Spleen (tissue), 11 donors: ENCODE results near the gene SASH3. TPM values are rescaled to one million over a fixed set of nuclear protein-coding genes. Genes with fewer than 3 reads are reported as not detected.
A peak's percentile ranks its signal among the peaks of the same experiment; 100 is the strongest.

Experiments
- DNase-seq: peaks from one replicate; pipeline ENCODE4 v3.0.0-alpha.2; 2020
- H3K27ac ChIP-seq, 8 donors: fragments of 200-600 bp; sonication (generic) in 7 of 8; 1 replicate in 4 of 8; 2 replicates in 4 of 8; pipeline versions ENCODE4 v1.5.0 to v1.8.0; 2016 to 2021; ENCODE audit warnings: inconsistent platforms in 4 of 8, mild to moderate bottlenecking in 4 of 8, moderate library complexity in 1 of 8
- H3K27me3 ChIP-seq, 7 donors: fragments of 200-600 bp; sonication (generic) in 6 of 7; replicated peaks in 1 of 7; 1 replicate in 4 of 7; 2 replicates in 3 of 7; pipeline versions ENCODE4 v1.5.0 to v1.8.0; 2016 to 2021; ENCODE audit warnings: inconsistent platforms in 3 of 7, mild to moderate bottlenecking in 1 of 7
- H3K36me3 ChIP-seq, 6 donors: fragments of 200-600 bp; sonication (generic) in 5 of 6; 1 replicate in 4 of 6; 2 replicates in 2 of 6; pipeline versions ENCODE4 v1.5.0 to v1.8.0; 2016 to 2021; ENCODE audit warnings: inconsistent platforms in 2 of 6
- H3K4me1 ChIP-seq, 6 donors: fragments of 200-600 bp; sonication (generic) in 5 of 6; 1 replicate in 3 of 6; 2 replicates in 3 of 6; pipeline versions ENCODE4 v1.5.0 to v1.8.0; 2016 to 2021; ENCODE audit warnings: inconsistent platforms in 3 of 6
- H3K4me3 ChIP-seq, 8 donors: fragments of 200-600 bp; sonication (generic) in 7 of 8; 1 replicate in 4 of 8; 2 replicates in 4 of 8; pipeline versions ENCODE4 v1.5.0 to v1.8.0; 2016 to 2021; ENCODE audit warnings: inconsistent platforms in 4 of 8, mild to moderate bottlenecking in 4 of 8, moderate library complexity in 2 of 8
- H3K9me3 ChIP-seq, 8 donors: fragments of 200-600 bp; sonication (generic) in 7 of 8; 1 replicate in 4 of 8; 2 replicates in 4 of 8; pipeline versions ENCODE4 v1.5.0 to v1.8.0; 2016 to 2021; ENCODE audit warnings: inconsistent platforms in 4 of 8
- POLR2A ChIP-seq, 3 donors: fragments of 450-650 bp; IDR thresholded peaks; one replicate each; pipeline ENCODE4 v1.5.1; 2017; ENCODE audit warnings: antibody characterized with exemption in 3 of 3, mild to moderate bottlenecking in 1 of 3
- POLR2AphosphoS5 ChIP-seq, 3 donors: sonication (generic); formaldehyde crosslinking; IDR thresholded peaks; one replicate each; pipeline ENCODE4 v1.5.1; 2017; ENCODE audit warnings: antibody characterized with exemption in 3 of 3
- WGBS, 5 donors: extraction: QIAGEN DNeasy Blood & Tissue Kit in 3 of 5; methylation state at CpG; one replicate each; pipeline versions ENCODE4 v1.1.5 to v1.1.7; 2013 to 2018; 5-methylcytosine and 5-hydroxymethylcytosine counted together
- intact Hi-C: fragments of 100-400 bp; cut with DNase I; formaldehyde crosslinking; loops from one replicate; pipeline ENCODE4 v1.15.0; 2023; ENCODE audit warnings: low total_unique reads
- polyA plus RNA-seq, 3 donors: library from polyadenylated mRNA; stranded (reverse); fragments of 200-250 nt; gene quantifications; one replicate each; pipeline ENCODE4 v1.2.1, GENCODE V29; 2013
- total RNA-seq, 7 donors: library from RNA; depleted of rRNA in 3 of 7; stranded (reverse); fragments of >200 nt in 3 of 7; fragmentation: NEBNext Ultra II Directional in 4 of 7; extraction: Animal tissue kit (Norgen Biotek cat#: 25700) in 4 of 7; gene quantifications; one replicate each; pipeline versions ENCODE4 v1.1.0 to v1.2.1, GENCODE V29; 2016 to 2021
- TF ChIP-seq, protein P1 (sequence below), 11 experiments: fragments of 200-600 bp in 7 of 11; fragments of 450-650 bp in 4 of 11; sonication (generic) in 4 of 11; IDR thresholded peaks in 8 of 11; conservative IDR thresholded peaks in 3 of 11; 1 replicate in 7 of 11; 2 replicates in 4 of 11; pipeline versions ENCODE4 v1.4.0 to v1.8.0; 2016 to 2021; ENCODE audit warnings: antibody characterized with exemption in 11 of 11, inconsistent platforms in 4 of 11, mild to moderate bottlenecking in 1 of 11
- donor health status: healthy with polysubstance abuse.
- donor health status: DM: no; HTN: no; CAD: no; lungs with moderate emphysema.
- donor health status: DM: no; HTN: no; CAD: no.
- donor health status: Bipolar disorder and iron deficiency.
- donor health status: healthy.
- donor health status: DM: no; HTN: no; CAD: no.
- donor health status: DM: yes; HTN: yes; CAD: no.

The SASH3 gene
- total and polyA plus RNA-seq, 10 donors = 111 to 204 (median 140) TPM

DNA sequence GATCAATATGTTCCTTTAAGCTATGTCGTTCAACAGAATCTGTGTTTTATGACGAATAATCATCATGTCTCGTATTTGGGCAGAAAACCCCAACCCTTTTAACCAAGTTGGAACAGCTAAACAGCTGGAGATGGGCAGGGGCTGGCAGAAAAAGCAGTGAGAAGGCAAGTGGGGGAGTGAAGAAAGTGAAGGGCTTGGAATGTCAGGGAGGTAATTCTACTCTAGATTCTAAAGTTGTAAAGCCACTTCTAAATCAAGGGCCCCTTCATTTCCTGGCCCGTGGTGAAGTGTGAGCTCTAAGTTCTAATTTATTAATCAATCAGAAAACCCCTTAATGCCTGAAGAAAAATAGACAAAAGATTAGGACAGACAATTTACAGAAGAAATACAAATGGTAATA lies 20.4 kb downstream of the SASH3 start:
- H3K36me3 ChIP-seq = peaks cover 0 to 45% (median 10%) of the 10 kb centered on the region in 6 donors
- no peak overlapping the region for H3K4me3 ChIP-seq
- intact Hi-C loops = no loop called here
- H3K4me1 ChIP-seq = no peaks in the 10 kb centered on the region
- 45 to 80% (median 70%) methylated on average over 4 of the region's 4 CpGs for WGBS, 5 donors
- no peaks in the 10 kb centered on the region for H3K27me3 ChIP-seq
- DNase-seq = no peak
- no peaks in the 10 kb centered on the region for H3K9me3 ChIP-seq
- TF ChIP-seq POLR2AphosphoS5 (IDR thresholded peaks at IDR 0.05) (no peak), POLR2A (IDR thresholded peaks at IDR 0.05) (no peak)
- TF ChIP-seq, protein P1, sequence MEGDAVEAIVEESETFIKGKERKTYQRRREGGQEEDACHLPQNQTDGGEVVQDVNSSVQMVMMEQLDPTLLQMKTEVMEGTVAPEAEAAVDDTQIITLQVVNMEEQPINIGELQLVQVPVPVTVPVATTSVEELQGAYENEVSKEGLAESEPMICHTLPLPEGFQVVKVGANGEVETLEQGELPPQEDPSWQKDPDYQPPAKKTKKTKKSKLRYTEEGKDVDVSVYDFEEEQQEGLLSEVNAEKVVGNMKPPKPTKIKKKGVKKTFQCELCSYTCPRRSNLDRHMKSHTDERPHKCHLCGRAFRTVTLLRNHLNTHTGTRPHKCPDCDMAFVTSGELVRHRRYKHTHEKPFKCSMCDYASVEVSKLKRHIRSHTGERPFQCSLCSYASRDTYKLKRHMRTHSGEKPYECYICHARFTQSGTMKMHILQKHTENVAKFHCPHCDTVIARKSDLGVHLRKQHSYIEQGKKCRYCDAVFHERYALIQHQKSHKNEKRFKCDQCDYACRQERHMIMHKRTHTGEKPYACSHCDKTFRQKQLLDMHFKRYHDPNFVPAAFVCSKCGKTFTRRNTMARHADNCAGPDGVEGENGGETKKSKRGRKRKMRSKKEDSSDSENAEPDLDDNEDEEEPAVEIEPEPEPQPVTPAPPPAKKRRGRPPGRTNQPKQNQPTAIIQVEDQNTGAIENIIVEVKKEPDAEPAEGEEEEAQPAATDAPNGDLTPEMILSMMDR (IDR thresholded peaks at IDR 0.05 in 8 of 11, conservative IDR thresholded peaks at IDR 0.05 in 3 of 11) = no peak
- H3K27ac ChIP-seq = no peak overlapping the region

DNA sequence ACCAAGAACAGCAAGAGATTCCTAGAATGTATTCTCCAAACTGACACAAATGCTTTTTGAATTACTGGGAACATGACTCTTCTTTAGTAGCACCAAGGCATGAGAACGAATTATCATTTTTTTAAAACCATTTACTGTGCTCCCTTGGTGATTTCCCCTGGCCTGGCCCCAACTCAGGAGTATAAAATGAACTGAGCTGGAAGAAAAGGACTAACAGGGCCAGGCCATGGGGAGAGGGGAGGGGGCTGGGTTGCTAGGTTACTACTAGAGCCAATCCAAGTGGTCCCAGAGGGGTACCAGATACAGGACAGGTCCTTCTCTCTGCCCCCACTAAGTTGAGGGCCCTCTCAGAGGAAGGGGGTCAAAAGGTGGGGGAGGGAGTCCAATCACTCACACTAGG lies 23.1 kb downstream of the SASH3 start:
- Histone ChIP-seq H3K27ac (no peak overlapping the region), H3K9me3 (no peaks in the 10 kb centered on the region), H3K4me1 (no peaks in the 10 kb centered on the region), H3K27me3 (no peaks in the 10 kb centered on the region), H3K4me3 (no peak overlapping the region), H3K36me3 (peaks cover 0 to 32% (median 7%) of the 10 kb centered on the region in 6 donors)
- TF ChIP-seq, protein P1 (IDR thresholded peaks at IDR 0.05 in 8 of 11, conservative IDR thresholded peaks at IDR 0.05 in 3 of 11) = no peak
- TF ChIP-seq POLR2AphosphoS5 (IDR thresholded peaks at IDR 0.05) (no peak), POLR2A (IDR thresholded peaks at IDR 0.05) (no peak)
- intact Hi-C loops = no loop called here
- WGBS, 5 donors = 37 to 78% (median 70%) methylated on average over 1 of the region's 1 CpG
- no peak for DNase-seq

DNA sequence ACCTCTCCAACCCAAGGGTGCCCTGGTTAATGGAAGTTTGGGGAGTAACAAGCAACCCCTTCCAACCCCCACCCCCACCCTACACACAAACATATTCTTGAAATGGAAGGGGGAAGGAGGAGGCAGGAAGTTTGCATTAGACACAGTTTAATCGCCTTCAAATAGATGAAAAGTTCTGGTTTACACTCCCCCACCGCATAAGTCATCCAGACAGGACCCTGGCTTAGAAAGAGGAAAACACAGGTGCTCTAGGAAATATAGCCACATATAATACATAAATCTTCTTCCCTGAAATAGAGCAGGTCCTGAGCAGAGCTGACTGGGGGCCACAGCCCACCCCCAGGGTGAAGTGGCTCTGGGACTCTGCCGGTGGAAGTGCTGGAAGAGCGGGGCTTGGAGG lies 25.1 kb downstream of the SASH3 start:
- 51 to 74% (median 59%) methylated on average over 4 of the region's 4 CpGs for WGBS, 5 donors
- peaks cover 0 to 19% (median 6%) of the 10 kb centered on the region in 6 donors for H3K36me3 ChIP-seq
- TF ChIP-seq, protein P1 (IDR thresholded peaks at IDR 0.05 in 8 of 11, conservative IDR thresholded peaks at IDR 0.05 in 3 of 11) = no peak
- TF ChIP-seq POLR2AphosphoS5 (IDR thresholded peaks at IDR 0.05) = no peak
- no peak for TF ChIP-seq POLR2A (IDR thresholded peaks at IDR 0.05)
- H3K4me3 ChIP-seq = no peak overlapping the region
- DNase-seq = no peak
- no peak overlapping the region for H3K27ac ChIP-seq
- H3K9me3 ChIP-seq = no peaks in the 10 kb centered on the region
- intact Hi-C loops = no loop called here
- no peaks in the 10 kb centered on the region for H3K4me1 ChIP-seq
- H3K27me3 ChIP-seq = no peaks in the 10 kb centered on the region

DNA sequence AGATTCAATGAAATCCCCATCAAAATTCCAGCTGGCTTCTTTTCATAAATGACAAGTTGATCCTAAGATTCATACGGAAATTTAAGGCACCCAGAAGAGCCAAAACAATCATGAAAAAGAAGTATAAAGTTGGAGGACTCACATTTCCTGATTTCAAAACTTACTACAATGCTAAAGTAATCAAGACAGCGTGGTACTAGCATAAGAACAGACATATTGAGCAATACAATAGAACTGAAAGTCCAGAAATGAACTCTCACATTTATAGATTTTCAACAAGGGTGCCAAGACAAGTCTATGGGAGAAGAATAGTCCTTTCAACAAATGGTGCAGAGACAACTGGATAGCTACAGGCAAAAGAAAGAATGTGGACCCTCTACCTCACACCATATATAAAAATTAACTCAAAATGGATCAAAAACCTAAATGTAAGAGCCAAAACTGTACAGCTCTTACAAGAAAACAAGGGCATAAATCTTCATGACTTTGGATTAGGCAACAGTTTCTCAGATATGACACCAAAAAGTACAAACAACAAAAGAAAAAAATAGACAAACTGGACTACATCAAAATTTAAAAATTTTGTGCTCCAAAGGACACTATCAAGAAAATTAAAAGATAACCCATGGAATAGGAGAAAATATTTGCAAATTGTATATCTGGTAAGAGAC lies 28.5 kb downstream of the SASH3 start:
- Histone ChIP-seq H3K36me3 (peaks cover 0 to 31% (median 6%) of the 10 kb centered on the region in 6 donors), H3K27me3 (no peaks in the 10 kb centered on the region), H3K4me3 (no peak overlapping the region), H3K9me3 (no peaks in the 10 kb centered on the region), H3K4me1 (no peaks in the 10 kb centered on the region), H3K27ac (peak overlapping the region in 3 of 8 donors; percentile 30 to 58 (median 37))
- intact Hi-C loops = no loop called here
- DNase-seq = no peak
- TF ChIP-seq POLR2AphosphoS5 (IDR thresholded peaks at IDR 0.05) = no peak
- no peak for TF ChIP-seq POLR2A (IDR thresholded peaks at IDR 0.05)
- TF ChIP-seq, protein P1 (IDR thresholded peaks at IDR 0.05 in 8 of 11, conservative IDR thresholded peaks at IDR 0.05 in 3 of 11) = no peak
- 36 to 79% (median 55%) methylated on average over 2 of the region's 2 CpGs for WGBS, 5 donors
